ENCODE data around the gene PLA2G4E.

PLA2G4E gene

GRCh38 chr15:42050484-42051255 lies 29.8 kb upstream of the PLA2G4E start:
- no peak for DNase-seq (ENCODE audit: low read depth)

GRCh38 chr15:42048821-42049200 lies 28.0 kb upstream of the PLA2G4E start:
- no peak for DNase-seq (ENCODE audit: low read depth)

- DNase-seq (ENCODE audit: low read depth) = no peak
Measured at GRCh38 chr15:42048080-42048820, 27.4 kb upstream of the PLA2G4E start.

- no peak for DNase-seq (ENCODE audit: low read depth)
Measured at GRCh38 chr15:42046597-42046996, 25.8 kb upstream of the PLA2G4E start.

GRCh38 chr15:42045211-42045615 lies 24.4 kb upstream of the PLA2G4E start:
- no peak for DNase-seq (ENCODE audit: low read depth)

GRCh38 chr15:42042602-42043400 lies 22.0 kb upstream of the PLA2G4E start:
- DNase-seq (ENCODE audit: low read depth) = no peak

GRCh38 chr15:42038401-42038800 lies 17.6 kb upstream of the PLA2G4E start:
- no peak for DNase-seq (ENCODE audit: low read depth)

GRCh38 chr15:42037656-42038055 lies 16.8 kb upstream of the PLA2G4E start:
- DNase-seq (ENCODE audit: low read depth) = no peak

GRCh38 chr15:42036966-42037365 lies 16.1 kb upstream of the PLA2G4E start:
- no peak for DNase-seq (ENCODE audit: low read depth)

- no peak for DNase-seq (ENCODE audit: low read depth)
Measured at GRCh38 chr15:42036112-42036905, 15.5 kb upstream of the PLA2G4E start.

- DNase-seq (ENCODE audit: low read depth) = no peak
Measured at GRCh38 chr15:42035435-42035761, 14.6 kb upstream of the PLA2G4E start.

- DNase-seq (ENCODE audit: low read depth) = no peak
Measured at GRCh38 chr15:42034628-42035434, 14.0 kb upstream of the PLA2G4E start.

- DNase-seq (ENCODE audit: low read depth) = no peak
Measured at GRCh38 chr15:42033214-42033873, 12.5 kb upstream of the PLA2G4E start.

- DNase-seq (ENCODE audit: low read depth) = no peak
Measured at GRCh38 chr15:42032376-42033213, 11.8 kb upstream of the PLA2G4E start.

GRCh38 chr15:42031198-42031915 lies 10.5 kb upstream of the PLA2G4E start:
- DNase-seq (ENCODE audit: low read depth) = no peak

- no peak for DNase-seq (ENCODE audit: low read depth)
Measured at GRCh38 chr15:42027521-42027920, 6.7 kb upstream of the PLA2G4E start.

- DNase-seq (ENCODE audit: low read depth) = no peak
Measured at GRCh38 chr15:42024303-42024702, 3.5 kb upstream of the PLA2G4E start.

GRCh38 chr15:42021593-42021992 lies 751 bp upstream of the PLA2G4E start:
- DNase-seq (ENCODE audit: low read depth) = no peak

All from activated T-cell treated with anti-CD3 and anti-CD28 coated beads for 1 hour (primary cell).